ENCODE results near the gene SHFL.

DNA sequence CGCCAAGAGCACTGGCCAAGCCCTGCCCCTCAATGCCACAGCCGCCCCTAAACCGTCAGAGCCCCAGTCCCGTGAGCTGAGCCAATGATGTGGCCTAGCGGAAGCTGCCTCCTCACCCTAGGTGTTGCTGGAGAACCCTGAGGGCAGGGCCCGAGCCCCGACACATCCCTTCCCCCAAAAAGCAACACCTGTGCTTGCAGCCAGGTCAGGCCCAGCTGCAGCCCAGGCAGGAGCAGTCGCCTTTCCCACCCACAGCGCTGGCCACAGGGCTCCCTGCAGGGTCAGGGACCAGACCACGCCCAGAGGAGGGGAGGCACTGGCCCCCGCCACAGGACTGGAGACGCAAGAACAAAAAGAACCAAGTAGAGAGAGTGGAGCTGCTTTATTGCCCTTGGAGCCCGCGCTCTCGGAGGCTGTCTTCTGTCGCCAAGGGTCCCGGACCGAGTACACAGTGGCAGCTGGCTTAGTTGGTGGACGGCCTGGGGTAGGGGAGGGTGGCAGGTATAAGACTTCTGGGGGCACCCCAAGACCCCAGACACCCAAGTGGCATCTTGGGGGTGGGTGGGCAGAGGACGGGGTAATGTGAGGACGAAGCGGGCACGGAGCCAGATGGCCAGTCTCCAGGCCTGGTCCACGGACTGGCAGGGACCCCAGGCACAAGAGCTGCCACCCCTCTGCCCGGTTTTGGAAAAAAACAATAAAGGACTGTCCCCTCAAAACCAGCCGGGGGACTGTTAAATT lies 28.7 kb downstream of the SHFL start:
- TF ChIP-seq, protein P1, sequence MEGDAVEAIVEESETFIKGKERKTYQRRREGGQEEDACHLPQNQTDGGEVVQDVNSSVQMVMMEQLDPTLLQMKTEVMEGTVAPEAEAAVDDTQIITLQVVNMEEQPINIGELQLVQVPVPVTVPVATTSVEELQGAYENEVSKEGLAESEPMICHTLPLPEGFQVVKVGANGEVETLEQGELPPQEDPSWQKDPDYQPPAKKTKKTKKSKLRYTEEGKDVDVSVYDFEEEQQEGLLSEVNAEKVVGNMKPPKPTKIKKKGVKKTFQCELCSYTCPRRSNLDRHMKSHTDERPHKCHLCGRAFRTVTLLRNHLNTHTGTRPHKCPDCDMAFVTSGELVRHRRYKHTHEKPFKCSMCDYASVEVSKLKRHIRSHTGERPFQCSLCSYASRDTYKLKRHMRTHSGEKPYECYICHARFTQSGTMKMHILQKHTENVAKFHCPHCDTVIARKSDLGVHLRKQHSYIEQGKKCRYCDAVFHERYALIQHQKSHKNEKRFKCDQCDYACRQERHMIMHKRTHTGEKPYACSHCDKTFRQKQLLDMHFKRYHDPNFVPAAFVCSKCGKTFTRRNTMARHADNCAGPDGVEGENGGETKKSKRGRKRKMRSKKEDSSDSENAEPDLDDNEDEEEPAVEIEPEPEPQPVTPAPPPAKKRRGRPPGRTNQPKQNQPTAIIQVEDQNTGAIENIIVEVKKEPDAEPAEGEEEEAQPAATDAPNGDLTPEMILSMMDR (conservative IDR thresholded peaks at IDR 0.05; ENCODE audit: low read depth, low read length) = no peak
- TF ChIP-seq RAD21 (IDR thresholded peaks at IDR 0.05; ENCODE audit: low read length) (no peak), CEBPB (IDR thresholded peaks at IDR 0.05; ENCODE audit: low read depth, low read length) (no peak), SMC3 (IDR thresholded peaks at IDR 0.05; ENCODE audit: low read depth, low read length) (no peak), POLR2A (IDR thresholded peaks at IDR 0.05; ENCODE audit: low read depth, low read length) (peak; percentile 46; the same call in 1 of the 2 replicates), RFX5 (IDR thresholded peaks at IDR 0.05; ENCODE audit: low read depth, low read length) (no peak), BHLHE40 (IDR thresholded peaks at IDR 0.05; ENCODE audit: low read depth, low read length) (no peak), MXI1 (IDR thresholded peaks at IDR 0.05; ENCODE audit: borderline replicate concordance, low read depth, low read length) (no peak), RCOR1 (IDR thresholded peaks at IDR 0.05; ENCODE audit: insufficient replicate concordance, low read length) (no peak), CHD1 (IDR thresholded peaks at IDR 0.05; ENCODE audit: low read depth, low read length) (no peak), MAZ (IDR thresholded peaks at IDR 0.05; ENCODE audit: borderline replicate concordance, low read depth, low read length) (no peak)
- TF ChIP-seq, protein P2, sequence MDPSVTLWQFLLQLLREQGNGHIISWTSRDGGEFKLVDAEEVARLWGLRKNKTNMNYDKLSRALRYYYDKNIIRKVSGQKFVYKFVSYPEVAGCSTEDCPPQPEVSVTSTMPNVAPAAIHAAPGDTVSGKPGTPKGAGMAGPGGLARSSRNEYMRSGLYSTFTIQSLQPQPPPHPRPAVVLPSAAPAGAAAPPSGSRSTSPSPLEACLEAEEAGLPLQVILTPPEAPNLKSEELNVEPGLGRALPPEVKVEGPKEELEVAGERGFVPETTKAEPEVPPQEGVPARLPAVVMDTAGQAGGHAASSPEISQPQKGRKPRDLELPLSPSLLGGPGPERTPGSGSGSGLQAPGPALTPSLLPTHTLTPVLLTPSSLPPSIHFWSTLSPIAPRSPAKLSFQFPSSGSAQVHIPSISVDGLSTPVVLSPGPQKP (IDR thresholded peaks at IDR 0.05; ENCODE audit: borderline replicate concordance, low read depth, low read length) = no peak
- TF ChIP-seq, protein P3, sequence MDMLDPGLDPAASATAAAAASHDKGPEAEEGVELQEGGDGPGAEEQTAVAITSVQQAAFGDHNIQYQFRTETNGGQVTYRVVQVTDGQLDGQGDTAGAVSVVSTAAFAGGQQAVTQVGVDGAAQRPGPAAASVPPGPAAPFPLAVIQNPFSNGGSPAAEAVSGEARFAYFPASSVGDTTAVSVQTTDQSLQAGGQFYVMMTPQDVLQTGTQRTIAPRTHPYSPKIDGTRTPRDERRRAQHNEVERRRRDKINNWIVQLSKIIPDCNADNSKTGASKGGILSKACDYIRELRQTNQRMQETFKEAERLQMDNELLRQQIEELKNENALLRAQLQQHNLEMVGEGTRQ (IDR thresholded peaks at IDR 0.05; ENCODE audit: low read depth, low read length) = no peak

Measured in IMR-90 (cell line).